Neural progenitor cell (in vitro differentiated cells): ENCODE data around the gene CAMSAP1. TPM values are rescaled to one million over a fixed set of nuclear protein-coding genes. Genes with fewer than 3 reads are reported as not detected.

Experiments used
- DNase-seq: peaks from one replicate; pipeline ENCODE4 v3.0.0-alpha.2; 2016; ENCODE audit warnings: low spot score
- H2AFZ ChIP-seq: fragments of 200-600 bp; sonication (generic); replicated peaks from 2 replicates; pipeline ENCODE4 v1.6.1; 2016; ENCODE audit warnings: antibody characterized with exemption
- H3F3A ChIP-seq: fragments of 200-600 bp; sonication (generic); 2 replicates; pipeline ENCODE4 v1.6.1; 2016; ENCODE audit warnings: antibody characterized with exemption, low read depth
- H3K27ac ChIP-seq: fragments of 200-600 bp; sonication (generic); 2 replicates; pipeline ENCODE4 v1.5.1; 2016; ENCODE audit warnings: mild to moderate bottlenecking
- H3K27me3 ChIP-seq: fragments of 200-600 bp; sonication (generic); 2 replicates; pipeline ENCODE4 v1.6.1; 2016; ENCODE audit warnings: mild to moderate bottlenecking, moderate library complexity
- H3K36me3 ChIP-seq: fragments of 200-600 bp; sonication (generic); 2 replicates; pipeline ENCODE4 v1.5.1; 2016
- H3K4me1 ChIP-seq: fragments of 200-600 bp; sonication (generic); 2 replicates; pipeline ENCODE4 v1.6.1; 2016; ENCODE audit warnings: mixed run types
- H3K4me2 ChIP-seq: fragments of 200-600 bp; sonication (generic); 2 replicates; pipeline ENCODE4 v1.6.1; 2016
- H3K4me3 ChIP-seq: fragments of 200-600 bp; sonication (generic); 2 replicates; pipeline ENCODE4 v1.5.1; 2016
- H3K79me2 ChIP-seq: fragments of 200-600 bp; sonication (generic); 2 replicates; pipeline ENCODE4 v1.6.1; 2016; ENCODE audit warnings: low read depth
- H3K9ac ChIP-seq: fragments of 200-600 bp; sonication (generic); 2 replicates; pipeline ENCODE4 v1.6.1; 2016
- H3K9me3 ChIP-seq: fragments of 200-600 bp; sonication (generic); 2 replicates; pipeline ENCODE4 v1.5.1; 2016; ENCODE audit warnings: low read depth
- H4K20me1 ChIP-seq: fragments of 200-600 bp; sonication (generic); 2 replicates; pipeline ENCODE4 v1.6.1; 2016; ENCODE audit warnings: low read depth
- H3K27ac Mint-ChIP-seq: 3 replicates; pipeline ENCODE4 v1.8.0; 2021; ENCODE audit warnings: mixed read lengths
- H3K27me3 Mint-ChIP-seq: 2 replicates; pipeline ENCODE4 v1.8.0; 2022; ENCODE audit warnings: low read depth, mild to moderate bottlenecking, inconsistent platforms, moderate library complexity, mixed read lengths; ENCODE audit not compliant: insufficient read depth
- H3K36me3 Mint-ChIP-seq: 3 replicates; pipeline ENCODE4 v1.8.0; 2021; ENCODE audit warnings: mixed read lengths
- H3K4me1 Mint-ChIP-seq: 3 replicates; pipeline ENCODE4 v1.8.0; 2021; ENCODE audit warnings: mixed read lengths
- H3K4me3 Mint-ChIP-seq: 3 replicates; pipeline ENCODE4 v1.8.0; 2021; ENCODE audit warnings: mild to moderate bottlenecking, moderate library complexity, mixed read lengths
- H3K9me3 Mint-ChIP-seq: 3 replicates; pipeline ENCODE4 v1.8.0; 2020; ENCODE audit warnings: mixed read lengths
- EZH2 ChIP-seq: fragments of 200-600 bp; sonication (generic); IDR thresholded peaks from 2 replicates; pipeline ENCODE4 v1.6.1; 2017; ENCODE audit warnings: antibody characterized with exemption, mild to moderate bottlenecking, moderate library complexity
- EZH2phosphoT487 ChIP-seq: fragments of 200-600 bp; sonication (generic); IDR thresholded peaks from 2 replicates; pipeline ENCODE4 v1.6.1; 2017; ENCODE audit warnings: antibody characterized with exemption
- total RNA-seq: library from RNA; depleted of rRNA; stranded (reverse); fragments of >200 nt; gene quantifications from 2 replicates; pipeline ENCODE4 v1.2.3, GENCODE V29; 2015; ENCODE audit warnings: low replicate concordance
- TF ChIP-seq, protein P1 (sequence below): fragments of 200-600 bp; sonication (generic); IDR thresholded peaks from 2 replicates; pipeline ENCODE4 v1.5.1; 2017; ENCODE audit warnings: antibody characterized with exemption, mild to moderate bottlenecking

The CAMSAP1 gene
- total RNA-seq, 1 donor from 2014 or later = 39.3 TPM

- peaks cover 100% of the 10 kb centered on the region for H4K20me1 ChIP-seq
- H3K4me3 Mint-ChIP-seq = no peak overlapping the region
- H3K36me3 ChIP-seq = no peaks in the 10 kb centered on the region
- no peak for DNase-seq
- peaks cover 65% of the 10 kb centered on the region for H3K4me1 Mint-ChIP-seq
- H2AFZ ChIP-seq = no peak overlapping the region
- TF ChIP-seq EZH2 (no peak), EZH2phosphoT487 (no peak)
- TF ChIP-seq, protein P1, sequence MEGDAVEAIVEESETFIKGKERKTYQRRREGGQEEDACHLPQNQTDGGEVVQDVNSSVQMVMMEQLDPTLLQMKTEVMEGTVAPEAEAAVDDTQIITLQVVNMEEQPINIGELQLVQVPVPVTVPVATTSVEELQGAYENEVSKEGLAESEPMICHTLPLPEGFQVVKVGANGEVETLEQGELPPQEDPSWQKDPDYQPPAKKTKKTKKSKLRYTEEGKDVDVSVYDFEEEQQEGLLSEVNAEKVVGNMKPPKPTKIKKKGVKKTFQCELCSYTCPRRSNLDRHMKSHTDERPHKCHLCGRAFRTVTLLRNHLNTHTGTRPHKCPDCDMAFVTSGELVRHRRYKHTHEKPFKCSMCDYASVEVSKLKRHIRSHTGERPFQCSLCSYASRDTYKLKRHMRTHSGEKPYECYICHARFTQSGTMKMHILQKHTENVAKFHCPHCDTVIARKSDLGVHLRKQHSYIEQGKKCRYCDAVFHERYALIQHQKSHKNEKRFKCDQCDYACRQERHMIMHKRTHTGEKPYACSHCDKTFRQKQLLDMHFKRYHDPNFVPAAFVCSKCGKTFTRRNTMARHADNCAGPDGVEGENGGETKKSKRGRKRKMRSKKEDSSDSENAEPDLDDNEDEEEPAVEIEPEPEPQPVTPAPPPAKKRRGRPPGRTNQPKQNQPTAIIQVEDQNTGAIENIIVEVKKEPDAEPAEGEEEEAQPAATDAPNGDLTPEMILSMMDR = no peak
- H3K4me3 ChIP-seq = no peak overlapping the region
- H3K27me3 Mint-ChIP-seq = peaks cover 3% of the 10 kb centered on the region
- H3K9me3 ChIP-seq = no peaks in the 10 kb centered on the region
- no peaks in the 10 kb centered on the region for H3K27me3 ChIP-seq
- H3K4me1 ChIP-seq = peaks cover 30% of the 10 kb centered on the region
- H3K27ac Mint-ChIP-seq = peak overlapping the region; percentile 58
- H3K4me2 ChIP-seq = no peak overlapping the region
- peaks cover 10% of the 10 kb centered on the region for H3K9me3 Mint-ChIP-seq
- no peak overlapping the region for H3K27ac ChIP-seq
- no peak overlapping the region for H3K9ac ChIP-seq
- peaks cover 5% of the 10 kb centered on the region for H3F3A ChIP-seq
- H3K36me3 Mint-ChIP-seq = peaks cover 15% of the 10 kb centered on the region
- H3K79me2 ChIP-seq = peaks cover 100% of the 10 kb centered on the region
Measured at GRCh38 chr9:135888766-135889394, 18.5 kb downstream of the CAMSAP1 start.

- peaks cover 10% of the 10 kb centered on the region for H3K36me3 Mint-ChIP-seq
- peaks cover 71% of the 10 kb centered on the region for H3K4me1 Mint-ChIP-seq
- Histone ChIP-seq H2AFZ (no peak overlapping the region), H4K20me1 (peaks cover 100% of the 10 kb centered on the region), H3K4me1 (peaks cover 30% of the 10 kb centered on the region), H3F3A (peaks cover 5% of the 10 kb centered on the region), H3K9ac (no peak overlapping the region), H3K27me3 (no peaks in the 10 kb centered on the region), H3K4me3 (no peak overlapping the region), H3K9me3 (no peaks in the 10 kb centered on the region), H3K36me3 (no peaks in the 10 kb centered on the region), H3K27ac (no peak overlapping the region), H3K79me2 (peaks cover 100% of the 10 kb centered on the region), H3K4me2 (no peak overlapping the region)
- no peak overlapping the region for H3K27ac Mint-ChIP-seq
- TF ChIP-seq, protein P1 = no peak
- no peak for TF ChIP-seq EZH2phosphoT487
- no peak for TF ChIP-seq EZH2
- H3K27me3 Mint-ChIP-seq = peaks cover 3% of the 10 kb centered on the region
- peaks cover 3% of the 10 kb centered on the region for H3K9me3 Mint-ChIP-seq
- no peak overlapping the region for H3K4me3 Mint-ChIP-seq
- no peak for DNase-seq
Measured at GRCh38 chr9:135888126-135888765, 19.1 kb downstream of the CAMSAP1 start.

DNA sequence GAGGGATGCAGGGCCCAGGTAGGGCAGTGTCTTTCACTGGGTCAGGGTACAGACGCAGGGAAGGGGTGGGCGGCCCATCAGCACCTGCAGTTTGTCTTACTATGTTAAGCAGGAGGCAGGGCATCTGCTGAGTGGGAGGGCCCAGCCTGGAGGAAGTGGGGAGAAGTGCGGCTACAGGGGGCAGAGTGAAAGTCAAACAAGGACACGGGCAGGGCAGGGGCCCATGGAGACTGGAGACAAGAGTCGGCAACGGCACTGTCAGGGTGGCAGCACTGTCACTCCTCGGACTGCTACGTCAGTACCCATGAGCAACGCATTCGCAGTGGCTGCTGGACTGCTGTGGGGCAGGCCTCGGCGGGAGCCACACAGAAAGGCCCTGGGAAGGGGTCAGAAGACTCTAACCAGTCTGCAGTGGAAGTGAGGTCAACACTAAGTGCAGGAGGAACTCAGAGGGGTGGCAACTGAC is 19.7 kb downstream of the CAMSAP1 start:
- H3K27me3 ChIP-seq = no peaks in the 10 kb centered on the region
- no peak overlapping the region for H2AFZ ChIP-seq
- H3K4me2 ChIP-seq = no peak overlapping the region
- H3K36me3 ChIP-seq = no peaks in the 10 kb centered on the region
- no peak overlapping the region for H3K27ac ChIP-seq
- DNase-seq = peak; percentile 36
- peaks cover 3% of the 10 kb centered on the region for H3K27me3 Mint-ChIP-seq
- peaks cover 100% of the 10 kb centered on the region for H3K79me2 ChIP-seq
- peaks cover 9% of the 10 kb centered on the region for H3K36me3 Mint-ChIP-seq
- H3K9ac ChIP-seq = no peak overlapping the region
- H4K20me1 ChIP-seq = peaks cover 100% of the 10 kb centered on the region
- H3F3A ChIP-seq = peaks cover 5% of the 10 kb centered on the region
- H3K9me3 Mint-ChIP-seq = no peaks in the 10 kb centered on the region
- H3K9me3 ChIP-seq = no peaks in the 10 kb centered on the region
- peaks cover 76% of the 10 kb centered on the region for H3K4me1 Mint-ChIP-seq
- H3K4me1 ChIP-seq = peaks cover 30% of the 10 kb centered on the region
- H3K4me3 ChIP-seq = no peak overlapping the region
- TF ChIP-seq, protein P1 = no peak
- TF ChIP-seq EZH2phosphoT487 (no peak), EZH2 (no peak)
- peak overlapping the region; percentile 38 for H3K27ac Mint-ChIP-seq
- no peak overlapping the region for H3K4me3 Mint-ChIP-seq
